ENCODE measurements around the gene UROC1. TPM values are rescaled to one million over a fixed set of nuclear protein-coding genes. Genes with fewer than 3 reads are reported as not detected.

Gene UROC1
- total RNA-seq, 1 donor: not detected

DNA sequence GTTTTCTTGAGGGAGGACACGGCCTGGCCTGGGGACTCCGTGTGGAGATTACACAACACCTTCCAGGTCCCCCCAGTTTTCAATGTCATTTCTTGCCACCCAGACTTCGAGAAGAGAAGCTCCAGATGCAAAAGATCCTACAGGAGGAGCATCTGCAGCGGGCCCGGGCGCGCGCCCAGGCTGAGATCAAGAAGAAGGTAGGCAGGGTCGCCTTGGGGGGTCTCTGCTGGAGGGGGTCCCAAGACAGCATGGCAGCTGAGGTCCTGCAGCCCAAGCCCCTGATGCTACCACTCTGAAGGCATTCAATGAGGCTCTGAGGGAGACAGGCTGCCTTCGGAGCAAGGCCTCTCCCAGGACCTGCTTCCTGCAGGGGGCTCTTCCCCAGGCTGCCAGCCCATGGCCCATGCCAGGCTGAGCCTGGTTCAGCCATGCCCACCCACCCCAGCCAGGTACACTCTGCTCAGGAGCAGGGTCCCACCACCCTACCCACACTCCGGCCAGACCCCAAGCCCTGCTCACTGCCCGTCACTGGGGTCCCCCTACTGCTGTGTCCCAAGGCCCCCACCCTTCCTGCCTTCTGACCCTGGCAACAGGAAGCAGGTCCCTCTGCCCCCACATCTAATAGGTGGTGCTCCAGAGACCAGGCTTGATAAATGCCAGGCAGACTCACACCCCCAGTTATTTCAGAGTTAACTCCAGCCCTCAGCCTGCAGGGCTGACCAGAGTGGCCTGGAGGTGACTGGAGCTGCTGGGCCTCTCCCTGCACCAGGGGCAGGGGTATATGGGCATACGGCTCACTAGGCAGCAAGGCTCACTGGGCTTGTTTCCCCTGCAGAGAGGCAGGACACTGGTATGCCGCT, 81.9 kb downstream of the UROC1 start:
- TF ChIP-seq, protein P1, sequence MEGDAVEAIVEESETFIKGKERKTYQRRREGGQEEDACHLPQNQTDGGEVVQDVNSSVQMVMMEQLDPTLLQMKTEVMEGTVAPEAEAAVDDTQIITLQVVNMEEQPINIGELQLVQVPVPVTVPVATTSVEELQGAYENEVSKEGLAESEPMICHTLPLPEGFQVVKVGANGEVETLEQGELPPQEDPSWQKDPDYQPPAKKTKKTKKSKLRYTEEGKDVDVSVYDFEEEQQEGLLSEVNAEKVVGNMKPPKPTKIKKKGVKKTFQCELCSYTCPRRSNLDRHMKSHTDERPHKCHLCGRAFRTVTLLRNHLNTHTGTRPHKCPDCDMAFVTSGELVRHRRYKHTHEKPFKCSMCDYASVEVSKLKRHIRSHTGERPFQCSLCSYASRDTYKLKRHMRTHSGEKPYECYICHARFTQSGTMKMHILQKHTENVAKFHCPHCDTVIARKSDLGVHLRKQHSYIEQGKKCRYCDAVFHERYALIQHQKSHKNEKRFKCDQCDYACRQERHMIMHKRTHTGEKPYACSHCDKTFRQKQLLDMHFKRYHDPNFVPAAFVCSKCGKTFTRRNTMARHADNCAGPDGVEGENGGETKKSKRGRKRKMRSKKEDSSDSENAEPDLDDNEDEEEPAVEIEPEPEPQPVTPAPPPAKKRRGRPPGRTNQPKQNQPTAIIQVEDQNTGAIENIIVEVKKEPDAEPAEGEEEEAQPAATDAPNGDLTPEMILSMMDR (IDR thresholded peaks at IDR 0.05; ENCODE audit: insufficient read depth, low read length): no peak
- no peak for DNase-seq (ENCODE audit: low read depth)

DNA sequence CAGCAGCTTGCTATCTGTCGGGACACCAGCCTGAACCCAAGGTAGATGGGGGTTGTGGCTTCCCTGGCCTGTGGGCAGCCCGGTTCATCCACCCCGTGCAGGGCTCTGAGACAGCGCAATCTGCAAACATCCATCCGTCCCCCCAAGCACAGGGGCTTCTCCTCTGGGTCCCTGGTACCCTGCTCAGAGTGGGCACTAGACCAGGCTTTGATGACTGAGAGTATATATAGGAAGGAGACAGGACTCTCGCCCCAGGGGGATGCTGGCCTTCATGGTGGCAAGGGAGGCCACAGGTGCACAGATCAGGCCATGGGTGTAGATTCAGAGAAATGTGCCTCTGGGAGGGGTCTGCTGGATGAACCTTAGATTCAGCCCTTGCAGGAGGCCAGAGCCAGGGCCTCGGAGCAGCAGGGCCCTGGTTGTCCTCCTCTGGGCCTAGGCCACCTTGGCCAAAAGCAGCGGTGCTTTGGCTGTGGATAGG, 82.6 kb downstream of the UROC1 start:
- TF ChIP-seq, protein P1 (IDR thresholded peaks at IDR 0.05; ENCODE audit: insufficient read depth, low read length): no peak
- H3K4me3 ChIP-seq (ENCODE audit: low read depth, low read length): no peak overlapping the region
- DNase-seq (ENCODE audit: low read depth): no peak

More for the DNA sequence above, 81.9 kb downstream of the UROC1 start:
- H3K4me3 ChIP-seq (ENCODE audit: low read depth, low read length): no peak overlapping the region

- DNase-seq (ENCODE audit: low read depth): no peak
- TF ChIP-seq, protein P1 (IDR thresholded peaks at IDR 0.05; ENCODE audit: insufficient read depth, low read length): no peak
Observed at GRCh38 chr3:126434264-126434590, 83.3 kb downstream of the UROC1 start.

GRCh38 chr3:126433496-126434263, 83.9 kb downstream of the UROC1 start:
- DNase-seq (ENCODE audit: low read depth): no peak
- no peak overlapping the region for H3K4me3 ChIP-seq (ENCODE audit: low read depth, low read length)
- TF ChIP-seq, protein P1 (IDR thresholded peaks at IDR 0.05; ENCODE audit: insufficient read depth, low read length): no peak

More at GRCh38 chr3:126434264-126434590, 83.3 kb downstream of the UROC1 start:
- no peak overlapping the region for H3K4me3 ChIP-seq (ENCODE audit: low read depth, low read length)

DNA sequence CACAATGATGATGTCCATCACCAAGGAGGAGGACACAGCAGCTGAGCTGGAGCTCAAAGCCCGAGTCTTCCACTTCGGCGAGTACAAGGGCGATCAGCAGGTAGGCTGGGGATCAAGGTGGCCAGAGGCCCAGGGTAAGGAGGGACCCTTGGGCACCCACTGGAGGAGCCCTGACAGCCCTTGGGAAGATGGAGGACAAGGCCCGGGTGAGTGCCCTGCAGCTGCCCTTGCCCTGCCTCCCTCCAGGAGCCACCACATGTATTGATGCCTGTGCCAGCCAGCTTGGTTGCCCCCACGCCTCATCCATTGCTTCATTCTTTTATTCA, 84.5 kb downstream of the UROC1 start:
- DNase-seq (ENCODE audit: low read depth): no peak
- TF ChIP-seq, protein P1 (IDR thresholded peaks at IDR 0.05; ENCODE audit: insufficient read depth, low read length): no peak

GRCh38 chr3:126432361-126433104, 85.0 kb downstream of the UROC1 start:
- peak; percentile 17 for DNase-seq (ENCODE audit: low read depth)
- no peak overlapping the region for H3K4me3 ChIP-seq (ENCODE audit: low read depth, low read length)
- TF ChIP-seq, protein P1 (IDR thresholded peaks at IDR 0.05; ENCODE audit: insufficient read depth, low read length): no peak

More for the DNA sequence above, 84.5 kb downstream of the UROC1 start:
- H3K4me3 ChIP-seq (ENCODE audit: low read depth, low read length): no peak overlapping the region
